ENCODE data around the gene PIH1D2. TPM values are rescaled to one million over a fixed set of nuclear protein-coding genes. Genes with fewer than 3 reads are reported as not detected.

The PIH1D2 gene
- polyA plus RNA-seq, 4 donors, result 1.9 to 11.6 (median 10.4) TPM

Other genes starting within 250 kb of the PIH1D2 start
- gene ALG9, start 202.4 kb downstream of the PIH1D2 start, polyA plus RNA-seq (ENCODE audit: insufficient read length in 4 of 4), result 10 to 100 TPM; 40.8 to 48.2 (median 45.5) TPM
- gene FDXACB1, start 194.9 kb downstream of the PIH1D2 start, polyA plus RNA-seq (ENCODE audit: insufficient read length in 4 of 4), result 1 to 10 TPM; 4.0 to 6.2 (median 5.6) TPM
- gene CFAP68, start 194.5 kb downstream of the PIH1D2 start, polyA plus RNA-seq (ENCODE audit: insufficient read length in 4 of 4), result 10 to 100 TPM; 29.8 to 54.0 (median 44.5) TPM
- 10 to 100 TPM; 45.1 to 63.6 (median 56.4) TPM for gene CRYAB, start 162.2 kb downstream of the PIH1D2 start, polyA plus RNA-seq (ENCODE audit: insufficient read length in 4 of 4)
- 1 to 10 TPM; 1.7 to 5.3 (median 2.6) TPM for gene HSPB2, start 161.3 kb downstream of the PIH1D2 start, polyA plus RNA-seq (ENCODE audit: insufficient read length in 4 of 4)
- gene C11orf52, start 155.1 kb downstream of the PIH1D2 start, polyA plus RNA-seq (ENCODE audit: insufficient read length in 4 of 4), result 10 to 100 TPM in 2 of 4 donors, 1 to 10 TPM in 1, under 1 TPM in 1; 0.85 to 12.1 (median 9.7) TPM
- gene DIXDC1, start 136.7 kb downstream of the PIH1D2 start, polyA plus RNA-seq (ENCODE audit: insufficient read length in 4 of 4), result 10 to 100 TPM; 16.0 to 19.7 (median 19.0) TPM
- gene DLAT, start 48.6 kb downstream of the PIH1D2 start, polyA plus RNA-seq (ENCODE audit: insufficient read length in 4 of 4), result 10 to 100 TPM; 31.3 to 57.1 (median 49.1) TPM
- 10 to 100 TPM; 33.0 to 59.7 (median 50.3) TPM for gene NKAPD1, start 282 bp upstream of the PIH1D2 start, polyA plus RNA-seq (ENCODE audit: insufficient read length in 4 of 4)
- gene TIMM8B, start 12.7 kb upstream of the PIH1D2 start, polyA plus RNA-seq (ENCODE audit: insufficient read length in 4 of 4), result 10 to 100 TPM; 45.7 to 79.0 (median 72.2) TPM
- gene SDHD, start 12.9 kb upstream of the PIH1D2 start, polyA plus RNA-seq (ENCODE audit: insufficient read length in 4 of 4), result 100 to 1,000 TPM; 136 to 206 (median 186) TPM
- gene IL18, start 90.1 kb upstream of the PIH1D2 start, polyA plus RNA-seq (ENCODE audit: insufficient read length in 4 of 4), result 10 to 100 TPM in 2 of 4 donors, 1 to 10 TPM in 2; 1.6 to 14.3 (median 8.0) TPM
- under 1 TPM in 1 of 4 donors, not detected in 3; 0.37 TPM for gene TEX12, start 93.4 kb upstream of the PIH1D2 start, polyA plus RNA-seq (ENCODE audit: insufficient read length in 4 of 4)
- 1 to 10 TPM; 2.9 to 7.6 (median 4.8) TPM for gene BCO2, start 101.5 kb upstream of the PIH1D2 start, polyA plus RNA-seq (ENCODE audit: insufficient read length in 4 of 4)
- gene PTS, start 152.4 kb upstream of the PIH1D2 start, polyA plus RNA-seq (ENCODE audit: insufficient read length in 4 of 4), result 10 to 100 TPM; 35.0 to 59.4 (median 57.1) TPM
- not detected for gene PLET1, start 186.8 kb upstream of the PIH1D2 start, polyA plus RNA-seq (ENCODE audit: insufficient read length in 4 of 4)

Data from left renal pelvis (tissue), 4 donors.